Epithelial cell of esophagus (primary cell): ENCODE measurements around the gene UBD.

Experiments
- DNase-seq: peaks from one replicate; pipeline ENCODE4 v3.0.0; 2010; ENCODE audit warnings: low read depth
- H3K4me3 ChIP-seq: 2 replicates; pipeline ENCODE4 v1.5.1; 2011; ENCODE audit warnings: mild to moderate bottlenecking, low read length, control low read depth
- TF ChIP-seq, protein P1 (sequence below): IDR thresholded peaks from 2 replicates; pipeline ENCODE4 v1.5.1; 2011; ENCODE audit warnings: low read depth, mild to moderate bottlenecking, low read length, control low read depth, inconsistent platforms; ENCODE audit not compliant: insufficient read depth; ENCODE audit errors: missing control alignments

Gene UBD

DNA sequence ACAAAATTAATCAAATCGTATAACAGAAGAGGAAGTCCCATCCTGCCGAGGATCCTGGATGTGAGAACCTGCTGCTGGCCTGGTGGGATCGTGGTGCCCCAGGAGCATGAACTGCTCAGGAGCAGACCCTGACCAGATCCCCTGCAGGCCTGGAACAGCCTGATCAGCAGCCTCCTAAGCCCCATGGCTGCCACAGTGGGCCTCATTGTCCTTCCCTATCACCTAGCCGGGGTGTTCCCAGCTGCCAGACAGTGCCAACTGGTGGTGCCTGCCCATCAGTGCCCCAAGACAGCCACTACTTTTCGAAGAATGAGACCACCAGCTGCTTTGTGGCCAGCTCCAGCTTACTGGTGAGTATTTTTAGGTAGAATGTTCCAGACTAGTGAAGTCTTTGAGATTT, 52.2 kb downstream of the UBD start:
- DNase-seq = no peak
- no peak overlapping the region for H3K4me3 ChIP-seq
- TF ChIP-seq, protein P1, sequence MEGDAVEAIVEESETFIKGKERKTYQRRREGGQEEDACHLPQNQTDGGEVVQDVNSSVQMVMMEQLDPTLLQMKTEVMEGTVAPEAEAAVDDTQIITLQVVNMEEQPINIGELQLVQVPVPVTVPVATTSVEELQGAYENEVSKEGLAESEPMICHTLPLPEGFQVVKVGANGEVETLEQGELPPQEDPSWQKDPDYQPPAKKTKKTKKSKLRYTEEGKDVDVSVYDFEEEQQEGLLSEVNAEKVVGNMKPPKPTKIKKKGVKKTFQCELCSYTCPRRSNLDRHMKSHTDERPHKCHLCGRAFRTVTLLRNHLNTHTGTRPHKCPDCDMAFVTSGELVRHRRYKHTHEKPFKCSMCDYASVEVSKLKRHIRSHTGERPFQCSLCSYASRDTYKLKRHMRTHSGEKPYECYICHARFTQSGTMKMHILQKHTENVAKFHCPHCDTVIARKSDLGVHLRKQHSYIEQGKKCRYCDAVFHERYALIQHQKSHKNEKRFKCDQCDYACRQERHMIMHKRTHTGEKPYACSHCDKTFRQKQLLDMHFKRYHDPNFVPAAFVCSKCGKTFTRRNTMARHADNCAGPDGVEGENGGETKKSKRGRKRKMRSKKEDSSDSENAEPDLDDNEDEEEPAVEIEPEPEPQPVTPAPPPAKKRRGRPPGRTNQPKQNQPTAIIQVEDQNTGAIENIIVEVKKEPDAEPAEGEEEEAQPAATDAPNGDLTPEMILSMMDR = no peak

DNA sequence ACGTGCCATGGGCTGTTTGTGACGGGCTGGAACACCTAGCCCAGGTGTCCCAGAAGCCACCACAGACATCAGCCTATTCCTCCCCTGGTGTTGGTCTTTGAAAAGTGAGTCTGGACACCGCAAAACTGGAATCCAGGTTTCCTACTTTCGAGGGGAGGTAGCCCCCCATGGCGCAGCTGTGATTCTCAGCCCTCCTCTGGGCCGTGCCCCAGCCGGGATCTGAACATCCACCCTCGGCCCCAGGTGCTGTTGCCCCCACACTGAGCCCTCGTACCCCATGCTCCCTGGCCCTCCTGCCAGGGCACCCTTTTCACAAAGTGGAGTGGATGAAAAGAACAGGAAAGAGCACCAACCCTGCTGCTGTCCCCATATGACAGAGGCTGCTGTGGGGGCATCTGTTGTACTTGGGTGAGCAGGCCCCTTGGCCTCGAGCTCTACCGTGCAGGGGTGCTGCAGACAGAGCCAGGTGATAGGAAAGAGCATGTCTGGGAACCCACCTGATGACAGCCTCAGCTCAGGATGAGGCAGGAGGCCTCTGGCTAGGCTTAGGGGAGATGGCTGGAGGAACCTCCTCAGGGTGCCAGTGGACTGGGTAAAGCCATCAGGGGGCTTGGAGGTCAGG, 53.0 kb downstream of the UBD start:
- TF ChIP-seq, protein P1 = no peak
- H3K4me3 ChIP-seq = no peak overlapping the region
- no peak for DNase-seq

DNA sequence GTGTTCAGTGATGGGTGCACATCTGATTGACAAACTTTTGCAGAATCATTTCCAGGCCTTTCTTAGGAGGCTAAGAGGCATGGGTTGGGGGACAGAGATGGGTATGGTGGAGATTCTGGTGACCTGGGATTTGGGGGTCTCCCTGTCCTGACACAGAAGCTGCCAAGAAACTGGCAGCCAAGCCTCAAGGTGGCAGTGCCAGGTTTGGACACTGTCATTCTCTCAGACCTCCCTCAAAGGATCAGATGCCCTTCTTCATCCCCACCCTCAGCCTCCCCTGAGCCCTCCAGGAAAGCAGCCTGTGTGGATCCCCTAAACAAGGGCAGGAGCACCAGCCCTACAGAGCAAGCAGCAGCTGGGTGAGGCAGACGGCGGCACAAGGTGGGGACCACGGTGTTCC, 53.7 kb downstream of the UBD start:
- H3K4me3 ChIP-seq = no peak overlapping the region
- TF ChIP-seq, protein P1 = no peak
- no peak for DNase-seq
